Measurements from ENCODE around the gene MYOG. TPM values are rescaled to one million over a fixed set of nuclear protein-coding genes. Genes with fewer than 3 reads are reported as not detected.

Gene MYOG
- polyA plus RNA-seq, 1 donor (not counting 4 experiments of a cell fraction or from before 2014, with no cell fraction given): not detected

- Histone ChIP-seq H2AFZ (ENCODE audit: control insufficient read depth, low read length) (no peak overlapping the region), H3K4me3 (ENCODE audit: control insufficient read depth in 2 of 3, extremely low read depth in 1 of 3, insufficient read depth in 2 of 3, low read depth in 1 of 3, low read length in 3 of 3) (peak overlapping the region in 2 of 3 experiments; percentile 15 to 49), H3K79me2 (ENCODE audit: control insufficient read depth, insufficient read depth, low read length) (no peaks in the 10 kb centered on the region)
Measured at GRCh38 chr1:203128431-203128715, 42.6 kb upstream of the MYOG start.

GRCh38 chr1:203127666-203128430 is 42.0 kb upstream of the MYOG start, which contains the start of gene ADORA1:
Gene ADORA1 (plus strand): TSS chr1:203127726. CDS start chr1:203128842, 1,116 bp downstream.
- no peak for FAIRE-seq
- Histone ChIP-seq H3K27ac (ENCODE audit: control insufficient read depth, insufficient read depth, low read length) (no peak within 1 kb of the TSS), H3K4me2 (ENCODE audit: control insufficient read depth, extremely low read depth, insufficient read depth, low read depth, low read length) (peak within 1 kb of the TSS; percentile 74), H3K36me3 (ENCODE audit: control insufficient read depth in 2 of 2, extremely low read depth in 1 of 2, insufficient read depth in 2 of 2, low read length in 2 of 2) (no peaks in the 10 kb centered on the region), H3K9me3 (ENCODE audit: control insufficient read depth, low read depth, low read length) (no peaks in the 10 kb centered on the region), H3K4me1 (ENCODE audit: control insufficient read depth, extremely low read depth, insufficient read depth, low read length) (peaks cover 5% of the 10 kb centered on the region), H4K20me1 (ENCODE audit: control insufficient read depth, extremely low read depth, insufficient read depth, low read length) (no peaks in the 10 kb centered on the region), H2AFZ (ENCODE audit: control insufficient read depth, low read length) (peak within 1 kb of the TSS; percentile 66), H3K79me2 (ENCODE audit: control insufficient read depth, insufficient read depth, low read length) (no peaks in the 10 kb centered on the region), H3K9ac (ENCODE audit: control insufficient read depth, extremely low read depth, insufficient read depth, low read length) (peak within 1 kb of the TSS; percentile 4), H3K27me3 (ENCODE audit: control insufficient read depth, extremely low read depth, insufficient read depth, low read length) (peaks cover 56% of the 10 kb centered on the region), H3K9me1 (ENCODE audit: control insufficient read depth, extremely low read depth, insufficient read depth, low read length) (no peaks in the 10 kb centered on the region), H3K4me3 (ENCODE audit: control insufficient read depth in 2 of 3, extremely low read depth in 1 of 3, insufficient read depth in 2 of 3, low read depth in 1 of 3, low read length in 3 of 3) (peak within 1 kb of the TSS; percentile 15 to 49 (median 18))
- dilution Hi-C loops (cut with MboI; ENCODE audit: extremely low pct_ligation_motif_present, low sequenced_read_pairs): no loop called here
- TF ChIP-seq CTCF (optimal IDR thresholded peaks at IDR 0.05 in 1 of 3, IDR thresholded peaks at IDR 0.05 in 1 of 3, conservative IDR thresholded peaks at IDR 0.05 in 1 of 3; ENCODE audit: extremely low read depth in 1 of 3, insufficient read depth in 2 of 3, low read length in 3 of 3) (no peak), EZH2 (IDR thresholded peaks at IDR 0.05; ENCODE audit: low read length) (peak; percentile 64)
- no peak for DNase-seq (ENCODE audit: low read depth, low spot score)

More at GRCh38 chr1:203128431-203128715, 42.6 kb upstream of the MYOG start:
- no peaks in the 10 kb centered on the region for H3K9me3 ChIP-seq (ENCODE audit: control insufficient read depth, low read depth, low read length)
- no peak overlapping the region for H3K27ac ChIP-seq (ENCODE audit: control insufficient read depth, insufficient read depth, low read length)
- DNase-seq (ENCODE audit: low read depth, low spot score): no peak
- peak overlapping the region; percentile 74 for H3K4me2 ChIP-seq (ENCODE audit: control insufficient read depth, extremely low read depth, insufficient read depth, low read depth, low read length)
- TF ChIP-seq EZH2 (IDR thresholded peaks at IDR 0.05; ENCODE audit: low read length) (no peak), CTCF (optimal IDR thresholded peaks at IDR 0.05 in 1 of 3, IDR thresholded peaks at IDR 0.05 in 1 of 3, conservative IDR thresholded peaks at IDR 0.05 in 1 of 3; ENCODE audit: extremely low read depth in 1 of 3, insufficient read depth in 2 of 3, low read length in 3 of 3) (no peak)
- peak overlapping the region; percentile 4 for H3K9ac ChIP-seq (ENCODE audit: control insufficient read depth, extremely low read depth, insufficient read depth, low read length)
- no peak for FAIRE-seq
- no peaks in the 10 kb centered on the region for H3K9me1 ChIP-seq (ENCODE audit: control insufficient read depth, extremely low read depth, insufficient read depth, low read length)
- no peaks in the 10 kb centered on the region for H4K20me1 ChIP-seq (ENCODE audit: control insufficient read depth, extremely low read depth, insufficient read depth, low read length)
- H3K36me3 ChIP-seq (ENCODE audit: control insufficient read depth in 2 of 2, extremely low read depth in 1 of 2, insufficient read depth in 2 of 2, low read length in 2 of 2): no peaks in the 10 kb centered on the region
- peaks cover 56% of the 10 kb centered on the region for H3K27me3 ChIP-seq (ENCODE audit: control insufficient read depth, extremely low read depth, insufficient read depth, low read length)
- dilution Hi-C loops (cut with MboI; ENCODE audit: extremely low pct_ligation_motif_present, low sequenced_read_pairs): no loop called here
- peaks cover 5% of the 10 kb centered on the region for H3K4me1 ChIP-seq (ENCODE audit: control insufficient read depth, extremely low read depth, insufficient read depth, low read length)
